HUES6 (cell line): ENCODE data around the gene AKAP6.
"Not testable (repeated sequence)": the region's sequence is repeated elsewhere in the genome, so short reads cannot be mapped to it uniquely, and the experiment has no call there.

Experiments used
- H3K27ac ChIP-seq: 2 replicates; pipeline ENCODE4 v1.7.0; 2013; ENCODE audit warnings: low read depth, mild to moderate bottlenecking, low read length, inconsistent platforms
- H3K27me3 ChIP-seq: 2 replicates; pipeline ENCODE4 v1.6.1; 2013; ENCODE audit warnings: low read length; ENCODE audit not compliant: control insufficient read depth, insufficient read depth
- H3K36me3 ChIP-seq: 2 replicates; pipeline ENCODE4 v1.6.1; 2013; ENCODE audit warnings: low read length; ENCODE audit not compliant: control insufficient read depth, insufficient read depth
- H3K4me1 ChIP-seq: 2 replicates; pipeline ENCODE4 v1.6.1; 2013; ENCODE audit warnings: low read length; ENCODE audit not compliant: control insufficient read depth, insufficient read depth
- H3K4me3 ChIP-seq: 2 replicates; pipeline ENCODE4 v1.5.1; 2013; ENCODE audit warnings: low read depth, low read length
- H3K9ac ChIP-seq: one replicate; pipeline ENCODE4 v1.6.1; 2013; ENCODE audit warnings: mild to moderate bottlenecking, low read length
- H3K9me3 ChIP-seq: 2 replicates; pipeline ENCODE4 v1.6.1; 2013; ENCODE audit warnings: low read depth, low read length; ENCODE audit not compliant: control insufficient read depth, insufficient read depth

The AKAP6 gene

DNA sequence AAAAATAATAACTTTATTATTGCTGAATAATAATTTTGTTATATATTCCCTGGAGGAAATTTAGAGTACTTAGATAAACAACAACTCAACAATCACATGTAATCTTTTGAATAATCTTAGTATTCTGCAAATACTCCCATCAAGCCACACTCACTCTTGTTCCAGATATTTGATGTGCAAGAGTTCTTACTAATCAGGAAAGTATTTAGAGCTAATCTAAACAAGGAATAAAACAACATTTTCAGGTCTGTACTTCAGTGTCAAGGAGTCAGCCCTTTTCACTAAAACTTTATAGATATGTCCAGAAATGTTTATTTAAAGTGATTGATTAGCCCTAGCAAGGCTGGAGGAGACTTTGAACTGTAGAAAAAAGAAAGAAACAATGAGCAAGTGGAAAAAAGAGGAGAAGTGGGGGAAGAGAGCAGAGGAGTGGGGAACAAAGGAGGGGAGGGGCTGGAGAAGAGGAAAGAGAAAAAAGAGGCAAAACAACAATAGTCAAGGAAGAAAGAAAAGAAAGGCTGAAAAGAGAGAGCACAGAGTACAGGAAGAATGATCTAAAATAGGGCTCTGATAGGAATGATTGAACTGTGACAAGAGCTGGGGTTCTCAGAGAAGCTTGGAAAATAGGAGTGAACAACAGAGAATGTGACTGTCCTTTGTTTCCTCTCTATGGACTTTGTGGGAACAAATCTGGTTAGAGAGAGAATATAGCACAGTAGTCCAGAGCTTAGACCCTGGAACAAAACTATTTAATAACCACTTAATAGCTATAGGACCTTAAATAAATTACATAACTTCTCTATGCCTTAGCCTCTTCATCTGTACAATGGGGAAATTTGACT, 238.7 kb downstream of the AKAP6 start:
- Histone ChIP-seq H3K27ac (no peak overlapping the region), H3K4me3 (no peak overlapping the region)

DNA sequence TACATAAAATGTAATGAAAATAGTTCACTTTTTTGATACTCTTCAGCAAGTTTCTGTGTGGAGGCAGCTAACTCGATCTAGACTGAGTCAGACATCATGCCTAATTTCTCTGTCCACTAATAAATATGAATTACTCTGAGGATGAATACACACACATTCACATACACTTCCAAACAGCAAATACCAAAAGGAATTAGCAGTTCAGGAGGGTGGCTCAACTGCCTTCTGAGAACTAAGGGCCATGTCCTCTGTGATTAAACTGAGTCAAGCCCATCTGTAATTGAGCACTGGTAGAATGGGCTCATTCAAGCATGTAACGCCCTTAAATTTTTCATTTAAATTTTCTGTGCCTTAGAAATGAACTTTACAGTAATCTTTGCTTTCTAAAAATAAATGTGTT, 242.5 kb downstream of the AKAP6 start:
- Histone ChIP-seq H3K9ac (no peak overlapping the region), H3K4me1 (no peaks in the 10 kb centered on the region), H3K27ac (no peak overlapping the region), H3K27me3 (no peaks in the 10 kb centered on the region), H3K4me3 (no peak overlapping the region), H3K9me3 (no peaks in the 10 kb centered on the region), H3K36me3 (no peaks in the 10 kb centered on the region)

More for the DNA sequence above, 238.7 kb downstream of the AKAP6 start:
- Histone ChIP-seq H3K27me3 (no peaks in the 10 kb centered on the region), H3K4me1 (no peaks in the 10 kb centered on the region), H3K36me3 (no peaks in the 10 kb centered on the region), H3K9ac (no peak overlapping the region), H3K9me3 (no peaks in the 10 kb centered on the region)

DNA sequence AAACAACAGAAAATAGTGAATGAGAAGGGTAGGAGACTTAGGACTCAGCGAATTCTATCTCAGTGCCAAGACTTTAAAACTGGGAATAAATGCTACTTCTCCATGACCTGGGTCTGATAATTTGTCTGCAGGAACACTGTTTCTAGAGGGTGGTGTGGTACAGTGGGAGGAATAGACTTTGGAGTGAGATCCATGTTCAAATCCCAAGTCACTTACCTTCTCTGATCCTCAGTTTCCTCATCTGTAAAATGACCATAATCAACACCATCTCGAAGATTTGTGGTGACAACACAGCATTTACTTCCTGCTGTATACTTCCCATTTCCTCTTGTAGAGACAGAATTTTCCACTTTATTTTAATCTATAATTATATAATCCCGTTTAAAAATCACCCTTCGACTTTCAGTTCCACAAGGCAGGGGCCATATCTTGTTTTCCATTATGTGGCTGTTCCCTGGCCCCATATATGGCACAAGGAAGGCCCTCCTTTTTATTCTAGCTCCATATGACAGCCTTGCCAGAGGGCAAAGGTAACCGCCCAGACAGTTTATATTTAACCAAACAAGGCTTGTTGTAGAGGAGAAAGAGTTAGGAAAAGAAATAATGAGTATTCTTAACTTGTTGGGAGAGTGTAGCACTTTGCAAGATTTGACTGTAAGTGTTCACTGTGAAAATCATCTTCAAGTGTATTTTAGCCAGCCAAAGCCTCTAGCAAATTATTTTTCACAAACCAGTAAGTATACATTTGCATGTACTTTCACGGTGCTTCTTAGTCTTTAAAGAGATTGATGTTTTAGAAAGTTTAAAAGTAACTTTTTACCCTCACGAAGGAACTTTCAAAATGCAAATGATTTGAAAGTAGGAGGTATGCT, 243.1 kb downstream of the AKAP6 start:
- Histone ChIP-seq H3K36me3 (no peaks in the 10 kb centered on the region), H3K4me3 (no peak overlapping the region), H3K9ac (no peak overlapping the region), H3K27me3 (no peaks in the 10 kb centered on the region), H3K27ac (no peak overlapping the region), H3K4me1 (no peaks in the 10 kb centered on the region), H3K9me3 (no peaks in the 10 kb centered on the region)

DNA sequence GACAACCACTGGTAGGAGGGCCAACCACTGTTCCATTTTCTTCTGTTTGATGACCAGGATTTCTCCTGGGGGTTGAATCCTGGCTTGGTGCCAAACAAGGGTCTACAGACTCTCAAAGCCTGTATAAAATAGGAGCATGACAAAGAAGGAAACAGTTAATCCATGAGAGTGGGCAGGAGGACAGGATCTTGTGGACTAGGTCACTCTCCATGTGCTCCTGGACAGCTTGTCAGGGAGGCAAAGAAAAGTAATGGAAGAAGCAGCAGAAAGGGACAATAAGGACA, 243.7 kb downstream of the AKAP6 start:
- H3K9ac ChIP-seq: no peak overlapping the region

DNA sequence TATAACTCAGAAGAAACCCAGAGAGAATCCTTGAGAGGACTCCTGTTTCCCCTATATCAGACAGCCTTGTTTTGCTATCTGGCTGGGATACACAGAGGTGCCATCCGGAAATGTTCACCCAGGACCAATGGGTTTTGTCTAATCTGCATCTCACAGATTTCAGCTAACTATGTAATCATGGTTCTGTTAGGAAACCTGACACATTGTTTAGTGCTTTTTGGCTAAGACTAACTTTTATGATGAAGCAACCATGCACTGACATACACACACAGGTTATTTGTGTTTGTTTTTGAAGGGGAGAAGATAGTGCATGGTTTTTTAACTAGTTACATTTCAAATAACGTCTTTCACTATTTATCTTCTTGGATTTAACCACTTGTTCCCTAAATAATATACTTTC, 245.2 kb downstream of the AKAP6 start:
- Histone ChIP-seq H3K4me1 (no peaks in the 10 kb centered on the region), H3K4me3 (no peak overlapping the region), H3K27me3 (no peaks in the 10 kb centered on the region)

More for the DNA sequence above, 243.7 kb downstream of the AKAP6 start:
- no peaks in the 10 kb centered on the region for H3K4me1 ChIP-seq
- H3K27me3 ChIP-seq: no peaks in the 10 kb centered on the region
- no peak overlapping the region for H3K27ac ChIP-seq
- no peak overlapping the region for H3K4me3 ChIP-seq
- H3K9me3 ChIP-seq: no peaks in the 10 kb centered on the region
- no peaks in the 10 kb centered on the region for H3K36me3 ChIP-seq

DNA sequence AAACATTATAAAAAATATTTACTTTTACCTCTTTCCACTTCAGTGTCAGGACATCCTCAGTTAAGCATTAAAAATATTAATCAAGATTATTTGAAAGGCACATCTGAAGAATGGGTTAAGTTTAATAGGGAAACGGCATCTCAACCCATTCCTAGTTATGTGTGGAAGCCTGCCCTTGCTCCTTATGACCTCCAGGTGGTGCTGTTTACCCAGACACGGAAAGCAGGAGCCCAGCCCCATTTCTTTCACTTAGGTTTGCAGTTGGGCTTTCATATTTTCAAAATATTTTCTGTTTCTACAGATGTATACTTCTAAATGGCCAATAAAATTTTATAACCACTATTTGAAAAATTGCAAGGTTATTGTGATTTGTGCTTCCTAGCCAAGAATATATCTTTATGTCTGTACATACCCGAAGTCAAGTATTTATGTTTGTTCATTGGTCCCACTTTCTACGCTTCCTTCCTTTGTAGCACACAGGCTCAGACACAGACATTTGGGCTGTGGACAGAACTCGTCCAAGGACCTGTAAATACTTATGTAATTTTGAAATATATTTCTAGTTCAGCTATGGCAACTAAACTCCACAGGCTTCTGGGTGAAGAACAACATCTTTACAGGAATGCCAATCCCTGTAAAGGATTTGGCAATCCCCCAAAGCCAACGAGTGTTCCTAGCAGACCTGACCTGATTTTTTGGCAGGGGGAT, 247.1 kb downstream of the AKAP6 start:
- H3K9ac ChIP-seq: no peak overlapping the region
- no peak overlapping the region for H3K4me3 ChIP-seq
- H3K36me3 ChIP-seq: no peaks in the 10 kb centered on the region
- no peaks in the 10 kb centered on the region for H3K4me1 ChIP-seq
- H3K27me3 ChIP-seq: no peaks in the 10 kb centered on the region
- no peak overlapping the region for H3K27ac ChIP-seq
- no peaks in the 10 kb centered on the region for H3K9me3 ChIP-seq

More for the DNA sequence above, 245.2 kb downstream of the AKAP6 start:
- Histone ChIP-seq H3K9ac (no peak overlapping the region), H3K27ac (no peak overlapping the region), H3K9me3 (no peaks in the 10 kb centered on the region), H3K36me3 (no peaks in the 10 kb centered on the region)

DNA sequence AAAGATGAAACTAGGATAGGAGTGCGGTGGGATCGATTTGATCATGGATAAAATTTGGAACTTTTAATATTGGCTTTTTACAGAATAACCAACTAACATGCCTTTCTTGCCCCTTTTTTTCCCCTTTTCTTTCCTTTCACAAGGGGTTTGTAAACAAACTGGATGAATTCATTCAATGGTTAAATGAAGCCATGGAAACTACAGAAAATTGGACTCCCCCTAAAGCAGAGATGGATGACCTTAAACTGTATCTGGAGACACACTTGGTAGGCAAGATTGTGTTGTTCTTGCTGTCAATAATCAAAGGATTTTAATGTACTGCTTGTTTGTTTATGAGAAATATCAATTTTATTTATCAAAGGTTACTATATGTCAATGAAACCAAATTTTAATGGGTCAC, 247.9 kb downstream of the AKAP6 start:
- Histone ChIP-seq H3K4me1 (no peaks in the 10 kb centered on the region), H3K9ac (no peak overlapping the region), H3K36me3 (no peaks in the 10 kb centered on the region), H3K4me3 (no peak overlapping the region), H3K27ac (no peak overlapping the region), H3K9me3 (no peaks in the 10 kb centered on the region), H3K27me3 (no peaks in the 10 kb centered on the region)

DNA sequence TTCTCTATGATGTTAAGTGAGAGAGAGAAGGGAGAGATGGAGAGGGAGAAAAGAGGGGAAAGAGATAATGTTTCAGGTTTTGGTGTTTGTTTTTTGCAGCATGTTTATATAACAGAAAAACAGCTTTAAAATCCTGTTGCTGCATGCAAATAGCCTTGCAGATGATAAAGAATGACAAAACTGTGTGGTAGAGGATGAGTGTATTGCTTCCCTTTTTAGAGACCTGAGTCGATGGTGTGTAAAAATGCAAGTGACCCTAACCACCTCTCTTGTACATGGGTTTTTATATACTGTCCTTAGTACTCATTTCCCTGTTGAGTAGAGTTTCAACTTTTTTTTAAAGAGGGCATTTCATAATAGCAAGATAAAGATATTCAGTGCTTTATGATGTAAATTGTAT, 249.1 kb downstream of the AKAP6 start:
- Histone ChIP-seq H3K4me3 (no peak overlapping the region), H3K9ac (no peak overlapping the region), H3K27ac (no peak overlapping the region), H3K4me1 (no peaks in the 10 kb centered on the region), H3K27me3 (no peaks in the 10 kb centered on the region), H3K9me3 (no peaks in the 10 kb centered on the region), H3K36me3 (no peaks in the 10 kb centered on the region)

DNA sequence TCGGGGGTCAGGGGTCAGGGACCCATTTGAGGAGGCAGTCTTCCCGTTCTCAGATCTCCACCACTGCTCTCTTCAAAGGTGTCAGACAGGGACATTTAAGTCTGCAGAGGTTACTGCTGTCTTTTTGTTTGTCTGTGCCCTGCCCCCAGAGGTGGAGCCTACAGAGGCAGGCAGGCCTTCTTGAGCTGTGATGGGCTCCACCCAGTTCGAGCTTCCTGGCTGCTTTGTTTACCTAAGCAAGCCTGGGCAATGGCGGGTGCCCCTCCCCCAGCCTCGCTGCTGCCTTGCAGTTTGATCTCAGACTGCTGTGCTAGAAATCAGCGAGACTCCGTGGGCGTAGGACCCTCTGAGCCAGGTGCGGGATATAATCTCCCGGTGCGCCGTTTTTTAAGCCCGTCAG, 254.3 kb downstream of the AKAP6 start:
- H3K9me3 ChIP-seq: peaks cover 13% of the 10 kb centered on the region; the same call in 1 of the 2 replicates
- H3K4me1 ChIP-seq, H3K9ac ChIP-seq, H3K27me3 ChIP-seq, H3K4me3 ChIP-seq, H3K36me3 ChIP-seq, H3K27ac ChIP-seq: not testable (repeated sequence)

DNA sequence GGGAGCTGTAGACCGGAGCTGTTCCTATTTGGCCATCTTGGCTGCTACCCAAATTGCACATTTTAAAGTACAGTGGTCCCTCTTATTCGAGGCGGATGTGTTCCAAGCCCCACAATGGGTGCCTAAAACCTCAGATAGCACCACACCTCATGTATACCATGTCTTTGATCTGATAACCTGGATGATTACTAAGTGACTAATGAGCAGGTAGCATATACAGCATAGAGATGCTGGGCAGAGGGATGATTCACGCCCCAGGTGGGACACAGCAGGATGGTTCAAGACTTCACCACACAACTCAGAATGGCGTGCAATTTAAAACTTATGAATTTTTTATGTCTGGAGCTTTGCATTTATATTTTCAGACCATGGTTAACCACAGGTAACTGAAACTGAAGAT, 255.0 kb downstream of the AKAP6 start:
- Histone ChIP-seq H3K9me3 (peaks cover 13% of the 10 kb centered on the region; the same call in 1 of the 2 replicates), H3K4me3 (no peak overlapping the region), H3K4me1 (no peaks in the 10 kb centered on the region), H3K36me3 (no peaks in the 10 kb centered on the region), H3K9ac (no peak overlapping the region), H3K27me3 (no peaks in the 10 kb centered on the region), H3K27ac (no peak overlapping the region)

DNA sequence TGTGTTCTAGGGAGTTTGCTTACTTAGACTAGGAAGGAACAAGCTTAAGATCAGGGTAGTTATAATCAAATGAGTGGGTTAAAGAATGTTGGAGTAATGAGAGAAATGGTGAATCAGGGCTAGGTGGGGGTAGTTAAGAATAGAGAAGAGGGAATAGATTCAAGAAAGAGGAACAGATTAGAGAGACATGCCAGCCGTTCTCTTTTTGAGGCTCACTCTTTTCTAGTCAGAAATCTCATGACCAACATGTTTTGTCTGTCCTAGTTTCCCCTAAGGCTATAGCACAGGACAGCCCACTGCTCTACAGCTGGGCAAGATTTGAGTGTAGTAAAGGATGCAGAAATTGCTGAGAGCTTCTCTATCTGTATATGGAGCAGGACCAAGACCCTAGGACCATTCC, 258.4 kb downstream of the AKAP6 start:
- Histone ChIP-seq H3K4me3 (no peak overlapping the region), H3K36me3 (no peaks in the 10 kb centered on the region), H3K27ac (no peak overlapping the region), H3K27me3 (no peaks in the 10 kb centered on the region), H3K9ac (no peak overlapping the region), H3K9me3 (peaks cover 13% of the 10 kb centered on the region; the same call in 1 of the 2 replicates), H3K4me1 (no peaks in the 10 kb centered on the region)
